H1 (cell line): ENCODE measurements around the gene EXD3.

Experiments
- CBX5 ChIP-seq: fragments of 300-800, 300-1000 bp; sonication (generic); IDR thresholded peaks from 2 replicates; pipeline ENCODE4 v1.7.1; 2016; ENCODE audit warnings: antibody characterized with exemption, low read length, low read depth
- POLR2A ChIP-seq, 2 experiments: IDR thresholded peaks; 1 replicate in 1 of 2; 2 replicates in 1 of 2; pipeline ENCODE4 v1.6.1; 2011; ENCODE audit warnings: low read depth in 2 of 2, low read length in 2 of 2, mild to moderate bottlenecking in 2 of 2; ENCODE audit errors: control extremely low read depth in 1 of 2

DNA sequence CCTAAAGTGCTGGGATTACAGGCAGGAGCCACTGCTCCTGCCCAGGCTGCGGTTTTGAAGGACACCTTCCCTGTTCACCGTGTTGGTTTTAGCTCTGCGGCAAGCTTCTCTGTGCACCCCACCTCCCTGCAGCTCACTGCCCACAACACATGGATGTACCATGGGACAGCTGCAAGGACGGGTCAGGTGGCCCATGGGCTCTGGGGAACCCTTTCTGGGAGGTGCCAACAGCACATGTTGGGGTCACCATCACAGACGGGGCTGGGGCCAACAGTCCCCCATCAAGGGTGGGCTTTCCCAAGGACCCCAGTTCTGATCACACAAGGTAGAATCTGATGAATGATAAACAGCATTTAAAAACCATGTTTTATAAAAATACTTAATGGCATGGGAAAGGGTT lies 7.5 kb downstream of the EXD3 start:
- TF ChIP-seq POLR2A (IDR thresholded peaks at IDR 0.05; ENCODE audit: control extremely low read depth in 1 of 2, low read depth in 2 of 2, low read length in 2 of 2) (no peak), CBX5 (no peak)
